H4 (cell line): ENCODE measurements around the gene RNU6-9. TPM values are rescaled to one million over a fixed set of nuclear protein-coding genes. Genes with fewer than 3 reads are reported as not detected.
"Not testable (repeated sequence)": the region's sequence is repeated elsewhere in the genome, so short reads cannot be mapped to it uniquely, and the experiment has no call there.

ENCODE experiments used
- DNase-seq: peaks from one replicate; pipeline ENCODE4 v3.0.0-alpha.2; 2015; ENCODE audit warnings: low spot score
- total RNA-seq: library from RNA; depleted of rRNA; stranded (reverse); fragments of >200 nt; shearing (Covaris generic); gene quantifications from 2 replicates; pipeline ENCODE4 v1.2.3, GENCODE V29; 2014

The RNU6-9 gene
- total RNA-seq, 1 experiment from 2014 or later: not detected

DNA sequence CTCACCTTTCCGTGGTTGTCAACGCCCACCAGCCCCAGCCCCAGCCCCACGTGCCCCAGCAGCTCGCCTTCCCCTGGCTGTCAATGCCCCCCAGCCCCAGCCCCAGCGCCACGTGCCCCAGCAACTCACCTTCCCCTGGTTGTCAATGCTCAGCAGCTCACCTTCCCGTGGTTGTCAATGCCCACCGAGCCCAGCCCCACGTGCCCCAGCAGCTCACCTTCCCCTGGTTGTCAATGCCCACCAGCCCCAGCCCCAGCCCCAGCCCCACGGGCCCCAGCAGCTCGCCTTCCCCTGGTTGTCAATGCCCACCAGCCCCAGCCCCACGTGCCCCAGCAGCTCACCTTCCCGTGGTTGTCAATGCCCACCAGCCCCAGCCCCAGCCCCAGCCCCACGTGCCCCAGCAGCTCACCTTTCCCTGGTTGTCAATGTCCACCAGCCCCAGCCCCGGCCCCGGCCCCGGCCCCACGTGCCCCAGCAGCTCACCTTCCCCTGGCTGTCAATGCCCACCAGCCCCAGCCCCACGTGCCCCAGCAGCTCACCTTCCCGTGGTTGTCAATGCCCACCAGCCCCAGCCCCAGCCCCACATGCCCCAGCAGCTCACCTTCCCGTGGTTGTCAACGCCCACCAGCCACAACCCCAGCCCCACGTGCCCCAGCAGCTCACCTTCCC is 15.2 kb upstream of the RNU6-9 start:
- DNase-seq: not testable (repeated sequence)

DNA sequence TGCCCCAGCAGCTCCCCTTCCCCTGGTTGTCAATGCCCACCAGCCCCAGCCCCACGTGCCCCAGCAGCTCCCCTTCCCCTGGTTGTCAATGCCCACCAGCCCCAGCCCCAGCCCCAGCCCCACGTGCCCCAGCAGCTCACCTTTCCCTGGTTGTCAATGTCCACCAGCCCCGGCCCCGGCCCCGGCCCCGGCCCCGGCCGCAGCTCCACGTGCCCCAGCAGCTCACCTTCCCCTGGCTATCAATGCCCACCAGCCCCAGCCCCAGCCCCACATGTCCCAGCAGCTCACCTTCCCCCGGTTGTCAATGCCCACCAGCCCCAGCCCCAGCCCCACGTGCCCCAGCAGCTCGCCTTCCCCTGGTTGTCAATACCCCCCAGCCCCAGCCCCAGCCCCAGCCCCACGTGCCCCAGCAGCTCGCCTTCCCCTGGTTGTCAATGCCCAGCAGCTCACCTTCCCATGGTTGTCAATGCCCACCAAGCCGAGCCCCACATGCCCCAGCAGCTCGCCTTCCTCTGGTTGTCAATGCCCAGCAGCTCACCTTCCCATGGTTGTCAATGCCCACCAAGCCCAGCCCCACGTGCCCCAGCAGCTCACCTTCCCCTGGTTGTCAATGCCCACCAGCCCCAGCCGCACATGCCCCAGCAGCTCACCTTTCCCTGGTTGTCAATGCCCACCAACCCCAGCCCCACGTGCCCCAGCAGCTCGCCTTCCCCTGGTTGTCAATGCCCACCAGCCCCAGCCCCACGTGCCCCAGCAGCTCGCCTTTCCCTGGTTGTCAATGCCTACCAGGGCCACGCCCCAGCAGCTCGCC is 14.3 kb upstream of the RNU6-9 start:
- DNase-seq: not testable (repeated sequence)

DNA sequence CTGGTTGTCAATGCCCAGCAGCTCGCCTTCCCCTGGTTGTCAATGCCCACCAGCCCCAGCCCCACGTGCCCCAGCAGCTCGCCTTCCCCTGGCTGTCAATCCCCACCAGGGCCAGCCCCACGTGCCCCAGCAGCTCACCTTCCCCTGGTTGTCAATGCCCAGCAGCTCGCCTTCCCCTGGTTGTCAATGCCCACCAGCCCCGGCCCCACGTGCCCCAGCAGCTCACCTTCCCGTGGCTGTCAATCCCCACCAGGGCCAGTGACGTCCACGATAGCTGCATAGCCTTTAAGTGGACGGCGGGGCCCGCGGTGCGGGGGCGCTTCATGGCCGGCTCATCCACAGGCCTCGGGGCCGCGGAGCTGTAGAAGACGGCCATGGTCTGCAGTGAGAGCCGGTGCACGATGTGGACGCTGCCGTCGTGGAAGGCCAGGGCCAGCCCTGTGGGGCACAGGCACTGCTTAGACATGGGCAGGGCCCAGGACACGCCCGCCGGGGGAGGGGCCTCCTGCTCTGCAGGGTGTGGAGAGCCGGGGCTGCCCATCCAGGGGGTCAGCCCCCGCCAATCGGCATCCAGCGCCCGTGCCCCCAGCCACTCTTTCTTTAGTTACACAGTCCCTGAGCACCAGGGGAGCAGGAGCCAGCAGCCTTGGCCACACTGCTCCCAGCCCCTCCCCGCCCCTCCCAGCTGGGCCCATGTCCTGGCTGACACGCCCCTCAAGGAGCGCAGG is 13.4 kb upstream of the RNU6-9 start:
- DNase-seq: no peak

DNA sequence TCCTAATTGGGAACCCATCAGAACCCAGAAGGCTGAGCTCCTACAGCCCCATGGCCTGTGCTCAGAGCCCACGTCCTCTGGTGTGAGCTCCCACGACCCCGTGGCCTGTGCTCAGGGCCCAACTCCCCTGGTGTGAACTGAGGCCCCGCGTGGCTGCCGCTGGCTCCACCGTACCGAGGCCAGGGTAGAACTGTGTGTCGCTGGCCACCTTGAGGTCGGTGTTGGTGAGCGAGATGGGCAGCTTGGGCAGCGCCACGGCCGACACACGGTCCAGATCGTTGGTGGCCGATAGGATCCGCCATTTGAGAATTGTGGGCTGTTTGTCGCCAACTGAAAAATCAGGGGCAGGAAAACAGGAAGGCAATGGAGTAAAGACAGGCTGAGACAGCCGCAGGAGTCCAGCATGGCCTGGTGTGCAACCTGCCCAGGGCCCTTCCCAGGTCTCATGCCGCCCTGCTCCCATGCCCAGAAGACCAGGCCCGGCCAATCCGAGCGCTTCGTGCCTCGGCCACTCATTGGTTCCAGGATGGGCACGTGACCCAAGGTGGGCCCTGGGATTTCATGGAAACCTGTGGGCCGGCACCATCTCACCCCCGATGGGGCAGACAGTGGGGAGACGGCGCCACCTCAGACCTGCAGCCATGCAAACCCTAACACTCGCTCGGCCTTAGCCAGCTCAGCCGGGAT is 11.8 kb upstream of the RNU6-9 start:
- DNase-seq: no peak

DNA sequence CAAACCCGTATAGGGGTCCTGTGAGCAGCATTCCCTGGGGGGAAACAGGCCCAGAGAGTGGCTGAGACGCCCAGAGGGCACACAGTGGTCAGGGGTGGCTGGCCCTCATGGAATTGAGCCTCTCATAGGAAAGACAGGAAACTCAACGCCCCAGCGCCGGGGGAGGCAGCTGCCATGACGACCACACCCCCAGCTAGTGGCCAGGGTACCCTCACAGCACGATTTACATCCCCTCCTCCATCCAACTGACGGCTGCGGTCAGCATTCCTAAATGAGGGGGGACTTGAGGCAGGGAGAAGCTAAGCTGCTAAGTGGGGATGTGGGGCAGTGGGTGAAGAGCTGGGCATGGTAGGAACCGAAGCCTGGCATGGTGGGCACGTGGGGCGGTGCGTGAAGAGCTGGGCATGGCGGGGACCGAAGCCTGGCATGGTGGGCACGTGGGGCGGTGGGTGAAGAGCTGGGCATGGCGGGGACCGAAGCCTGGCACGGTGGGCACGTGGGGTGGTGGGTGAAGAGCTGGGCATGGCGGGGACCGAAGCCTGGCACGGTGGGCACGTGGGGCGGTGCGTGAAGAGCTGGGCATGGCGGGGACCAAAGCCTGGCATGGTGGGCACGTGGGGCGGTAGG is 10.3 kb upstream of the RNU6-9 start:
- no peak for DNase-seq

DNA sequence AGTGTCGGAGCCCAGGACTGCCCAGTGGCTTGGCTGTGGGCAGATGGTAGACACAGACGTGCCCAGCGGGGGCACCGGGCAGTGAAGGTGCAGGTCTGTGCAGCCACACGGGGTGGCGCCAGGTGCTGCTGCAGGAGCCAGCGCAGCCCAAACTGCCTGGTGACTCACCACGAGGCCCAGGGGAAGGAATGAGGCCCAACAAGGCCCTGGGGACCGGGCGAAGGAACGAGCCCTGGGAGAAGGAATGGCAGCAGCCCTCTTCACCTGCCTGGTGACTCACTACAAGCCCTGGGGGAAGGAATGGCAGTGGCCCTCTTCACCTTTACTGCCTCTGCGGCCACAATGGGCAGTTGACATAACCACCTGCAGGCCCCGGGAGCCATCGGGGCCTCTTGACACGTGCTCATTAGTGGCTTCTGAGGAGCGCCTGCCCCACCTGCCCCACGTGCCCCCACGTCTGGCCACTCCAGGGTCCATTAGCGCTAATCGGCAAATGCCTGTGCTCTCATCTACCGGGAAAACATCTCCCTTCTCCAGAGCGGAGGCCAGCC is 9.5 kb upstream of the RNU6-9 start:
- DNase-seq: no peak

DNA sequence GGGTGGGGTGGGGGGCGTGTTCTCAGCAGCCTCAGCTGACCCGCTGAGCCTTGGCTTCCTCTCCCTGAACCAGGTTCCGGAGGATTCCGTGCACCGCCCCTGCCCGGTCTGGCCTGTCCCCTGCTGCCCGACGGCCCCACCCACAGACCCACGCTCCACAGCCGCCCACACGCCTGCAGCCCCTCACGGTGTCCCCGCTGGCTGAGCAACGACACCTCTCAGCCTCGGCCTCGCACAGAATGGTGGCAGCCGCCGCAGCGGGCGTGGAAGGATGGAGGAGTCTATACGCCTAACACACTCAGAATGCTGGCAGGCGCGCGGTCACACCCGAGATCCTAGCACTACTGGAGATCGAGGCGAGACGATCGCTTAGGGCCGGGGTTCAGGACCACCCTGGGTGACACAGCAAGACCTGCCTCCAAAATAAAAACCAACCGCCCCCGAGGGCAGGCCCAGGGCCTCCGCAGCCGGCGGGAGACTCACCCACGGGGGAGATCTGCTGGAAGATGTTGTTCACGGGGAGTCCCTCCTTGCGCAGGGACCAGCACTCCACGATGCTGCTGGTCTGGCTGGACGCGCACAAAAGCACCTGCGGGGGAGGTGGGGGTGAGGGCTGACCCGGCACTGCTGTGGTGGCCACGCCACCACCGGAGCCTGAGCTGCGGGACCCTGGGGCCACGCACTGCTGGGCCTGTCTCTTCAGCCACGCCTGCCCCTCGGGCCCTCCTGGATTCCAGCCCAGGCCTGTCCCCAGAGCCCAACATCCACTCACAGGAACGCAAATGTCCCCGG is 8.7 kb upstream of the RNU6-9 start:
- no peak for DNase-seq

DNA sequence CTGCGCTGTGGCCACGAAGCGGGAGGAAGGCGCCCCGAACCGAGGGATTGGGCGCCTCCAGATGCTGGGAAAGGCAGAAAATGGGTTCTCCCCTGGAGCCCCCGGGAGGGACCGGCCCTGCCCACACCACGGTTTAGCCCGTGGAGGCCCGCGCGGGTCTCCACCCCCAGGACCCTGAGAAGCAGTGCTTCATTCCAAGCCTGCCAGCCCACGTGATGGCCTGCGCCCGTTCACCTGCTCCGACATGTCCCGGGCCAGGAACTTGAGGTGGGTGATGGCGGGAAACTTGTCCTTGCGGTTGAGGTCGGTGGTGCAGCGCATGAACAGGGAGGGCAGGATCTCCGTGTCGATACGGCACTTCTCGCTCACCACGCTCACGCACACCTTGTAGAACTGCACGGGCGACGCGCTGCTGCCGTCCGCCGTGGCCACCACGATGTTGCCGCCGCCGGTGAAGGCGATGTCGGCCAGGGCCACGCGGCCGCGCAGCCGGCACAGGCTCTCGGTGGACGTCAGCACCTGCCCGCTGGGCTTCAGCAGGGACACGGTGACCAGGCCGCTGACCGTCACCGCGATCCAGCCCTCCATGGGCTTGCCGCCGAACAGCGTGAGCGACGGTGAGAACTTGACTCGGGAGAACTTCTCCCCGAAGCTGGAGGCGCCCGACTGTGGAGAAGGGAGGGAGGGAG is 7.6 kb upstream of the RNU6-9 start:
- no peak for DNase-seq

DNA sequence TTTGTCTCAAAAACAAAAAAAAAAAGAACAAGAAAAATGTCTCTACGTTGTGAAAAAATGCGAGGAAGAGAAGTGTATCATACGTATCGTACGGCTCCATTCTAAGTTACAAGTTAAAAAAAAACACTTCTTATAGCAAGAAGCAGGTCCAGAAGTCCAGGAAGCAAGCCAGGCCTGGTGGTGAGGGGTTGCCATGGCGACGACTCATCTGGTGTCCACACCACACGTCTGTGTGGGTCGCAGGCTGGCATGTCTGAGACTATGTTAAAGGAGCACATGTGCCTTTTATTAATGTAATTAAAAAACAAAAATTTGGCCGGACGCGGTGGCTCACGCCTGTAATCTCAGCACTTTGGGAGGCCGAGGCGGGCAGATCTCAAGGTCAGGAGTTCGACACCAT is 6.2 kb upstream of the RNU6-9 start:
- DNase-seq: no peak

DNA sequence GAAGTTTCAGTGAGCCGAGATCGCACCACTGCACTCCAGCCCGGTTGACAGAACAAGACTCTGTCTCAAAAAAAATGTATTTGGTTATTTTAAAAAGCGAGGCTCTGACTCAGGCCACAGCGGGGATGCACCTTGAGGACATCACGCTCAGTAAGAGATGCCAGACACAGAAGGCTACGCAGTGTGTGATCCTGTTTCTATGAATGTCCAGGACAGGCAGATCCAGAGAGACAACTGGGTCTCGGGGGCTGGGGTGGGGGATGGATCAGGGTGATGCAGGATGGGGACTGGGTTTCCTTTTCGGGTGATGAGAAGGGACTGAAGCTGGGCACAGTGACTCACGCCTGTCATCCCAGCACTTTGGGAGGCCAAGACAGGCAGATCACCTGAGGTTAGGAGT is 5.7 kb upstream of the RNU6-9 start:
- DNase-seq: no peak

DNA sequence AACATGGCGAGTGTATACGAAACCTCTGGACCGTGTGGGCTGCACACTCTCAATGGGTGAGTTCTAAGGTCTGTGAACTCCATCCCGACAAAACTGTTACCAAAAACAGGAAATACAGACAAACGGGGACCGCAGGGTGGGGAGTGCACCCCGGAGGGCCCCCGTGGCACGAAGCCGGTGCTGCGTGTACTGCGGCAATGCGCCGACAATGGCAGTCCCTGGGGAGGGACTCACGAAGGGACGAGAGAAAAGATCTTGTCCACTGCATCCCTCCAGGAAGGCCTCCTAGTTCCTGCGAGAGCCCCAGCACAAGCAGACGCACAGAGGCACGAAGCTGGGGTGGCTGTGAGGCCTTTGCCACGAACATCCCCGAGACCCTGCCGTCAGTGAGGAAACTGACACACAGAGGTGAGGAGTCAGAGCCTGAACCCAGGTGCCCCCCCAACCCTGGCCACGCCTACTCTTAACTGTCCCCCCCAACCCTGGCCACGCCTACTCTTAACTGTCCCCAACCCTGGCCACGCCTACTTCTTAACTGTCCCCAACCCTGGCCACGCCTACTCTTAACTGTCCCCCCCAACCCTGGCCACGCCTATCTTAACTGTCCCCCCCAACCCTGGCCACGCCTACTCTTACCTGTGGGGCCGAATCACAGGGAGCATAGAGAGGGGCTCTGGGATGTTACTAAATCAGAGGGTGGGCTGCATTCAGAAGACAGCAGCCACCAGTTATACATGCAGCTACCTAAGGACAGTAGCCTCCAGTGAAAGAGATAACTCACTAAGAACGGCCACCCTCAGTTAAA is 4.5 kb upstream of the RNU6-9 start:
- DNase-seq: no peak

DNA sequence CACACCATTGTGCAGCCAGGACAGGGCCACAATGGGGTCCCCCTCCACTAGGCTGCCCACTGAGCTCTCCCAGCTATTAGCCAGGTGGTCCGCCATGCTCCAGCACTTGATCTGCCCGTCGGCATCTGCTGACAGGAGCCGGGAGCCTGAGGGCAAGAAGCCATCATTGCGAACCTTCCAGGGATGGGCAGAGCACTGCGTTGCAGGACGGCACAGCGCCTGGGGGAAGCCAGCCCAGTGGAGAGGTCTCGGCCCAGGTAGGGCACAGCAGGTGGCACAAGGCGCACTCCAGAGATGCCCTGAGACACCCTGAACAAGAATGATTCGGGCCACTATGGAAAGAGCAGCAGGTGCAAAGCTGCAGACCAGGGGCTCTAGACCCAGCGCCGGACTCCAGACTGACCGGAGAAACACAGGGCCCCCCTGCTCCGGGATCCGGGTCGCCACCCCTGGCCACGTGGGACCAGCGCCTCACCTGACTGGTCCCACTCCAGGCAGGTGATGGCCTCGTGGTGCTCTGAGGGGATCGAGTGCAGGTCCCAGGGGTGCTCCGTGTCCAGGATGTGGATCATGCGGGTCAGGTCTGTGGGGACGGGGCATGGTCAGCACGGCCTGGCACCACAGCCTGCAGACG is 3.5 kb upstream of the RNU6-9 start:
- DNase-seq: no peak

DNA sequence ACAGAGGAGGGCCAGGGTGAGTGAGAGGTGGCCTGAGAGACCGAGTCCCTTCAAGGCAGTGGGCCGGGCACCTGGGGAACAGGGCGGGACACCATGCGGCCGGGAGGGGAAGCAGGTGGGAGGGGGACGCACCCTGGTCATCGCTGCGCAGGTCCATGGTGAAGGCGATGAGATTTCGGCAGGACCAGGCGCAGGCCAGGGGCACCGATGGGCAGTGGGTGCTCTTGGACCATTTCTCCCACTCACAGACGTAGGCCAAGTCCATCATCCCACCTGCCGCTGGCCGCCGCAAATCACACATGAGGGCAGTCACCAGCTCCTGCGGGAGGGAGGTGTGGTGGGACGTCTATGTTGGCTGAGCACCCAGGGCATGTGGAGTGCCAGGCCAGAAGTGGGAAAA is 2.5 kb upstream of the RNU6-9 start:
- DNase-seq: no peak

DNA sequence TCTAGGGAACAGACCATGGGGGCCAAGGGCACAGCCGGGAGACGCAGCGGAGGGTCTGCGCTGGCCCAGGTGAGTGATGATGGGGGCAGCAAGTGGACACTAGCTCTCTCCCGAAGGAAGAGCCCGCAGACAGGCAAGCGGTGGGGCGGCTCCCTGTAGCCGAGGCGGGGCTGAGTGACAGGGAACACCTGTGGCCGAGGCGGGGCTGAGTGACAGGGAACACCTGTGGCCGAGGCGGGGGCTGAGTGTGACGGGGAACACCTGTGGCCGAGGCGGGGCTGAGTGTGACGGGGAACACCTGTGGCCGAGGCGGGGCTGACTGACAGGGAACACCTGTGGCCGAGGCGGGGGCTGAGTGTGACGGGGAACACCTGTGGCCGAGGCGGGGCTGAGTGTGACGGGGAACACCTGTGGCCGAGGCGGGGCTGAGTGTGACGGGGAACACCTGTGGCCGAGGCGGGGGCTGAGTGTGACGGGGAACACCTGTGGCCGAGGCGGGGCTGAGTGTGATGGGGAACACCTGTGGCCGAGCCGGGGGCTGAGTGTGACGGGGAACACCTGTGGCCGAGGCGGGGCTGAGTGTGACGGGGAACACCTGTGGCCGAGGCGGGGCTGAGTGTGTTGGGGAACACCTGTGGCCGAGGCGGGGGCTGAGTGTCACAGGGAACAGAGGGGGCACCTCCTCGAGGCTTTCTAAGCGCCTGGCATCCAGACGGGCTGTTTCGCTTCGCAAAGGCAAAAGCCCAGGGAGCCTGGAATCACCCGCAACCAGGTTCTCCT is 1.7 kb upstream of the RNU6-9 start:
- not testable (repeated sequence) for DNase-seq

DNA sequence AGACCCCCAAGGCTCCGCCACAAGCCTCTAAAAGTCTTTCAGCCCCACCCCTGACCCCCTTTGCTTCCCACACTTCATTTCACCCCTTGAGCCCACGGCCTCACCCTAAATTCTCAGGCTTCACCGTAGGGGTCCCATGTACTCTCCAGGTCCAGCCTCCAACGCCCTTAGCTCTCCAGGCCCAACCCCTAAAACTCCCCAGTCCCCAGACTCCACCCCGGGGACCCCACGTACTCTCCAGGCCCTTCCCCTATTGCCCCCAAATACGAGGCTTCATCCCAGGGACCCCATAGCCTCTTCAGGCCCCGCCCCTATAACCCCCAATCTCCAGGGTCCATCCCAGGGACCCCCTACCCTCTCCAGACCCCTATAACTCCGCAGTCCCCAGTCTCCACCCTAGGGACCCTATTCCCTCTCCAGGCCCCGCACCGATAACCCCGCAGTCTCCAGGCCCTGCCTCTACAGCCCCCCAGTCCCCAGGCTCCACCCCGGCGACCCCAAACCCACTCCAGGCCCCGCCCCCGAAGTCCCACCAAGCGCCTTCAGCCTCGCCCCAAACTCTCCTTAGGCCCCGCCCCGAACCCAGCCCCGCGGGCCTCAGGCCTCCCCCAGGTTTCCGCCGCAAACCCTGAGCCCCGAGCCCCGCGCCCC is 916 bp upstream of the RNU6-9 start:
- DNase-seq: no peak

DNA sequence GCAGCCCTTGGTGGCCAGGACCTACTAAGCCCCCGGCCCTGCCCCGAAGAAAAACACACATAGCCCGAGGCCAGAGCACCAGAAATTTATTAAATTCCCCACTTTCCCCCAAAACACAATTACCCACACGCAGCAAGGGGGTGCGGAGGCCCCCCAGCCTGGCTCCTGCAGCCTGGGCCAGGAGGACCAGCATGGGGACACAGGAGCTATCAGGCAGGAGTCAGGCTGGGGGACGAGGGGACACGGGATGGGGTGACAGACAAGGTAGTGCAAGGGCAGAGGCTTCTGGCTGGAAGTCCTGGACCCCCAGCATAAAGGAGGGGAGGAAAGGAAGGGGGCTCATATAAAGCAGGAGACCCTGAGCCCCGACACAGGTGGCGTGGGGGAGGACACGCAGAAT is 3.1 kb downstream of the RNU6-9 start:
- DNase-seq: no peak

DNA sequence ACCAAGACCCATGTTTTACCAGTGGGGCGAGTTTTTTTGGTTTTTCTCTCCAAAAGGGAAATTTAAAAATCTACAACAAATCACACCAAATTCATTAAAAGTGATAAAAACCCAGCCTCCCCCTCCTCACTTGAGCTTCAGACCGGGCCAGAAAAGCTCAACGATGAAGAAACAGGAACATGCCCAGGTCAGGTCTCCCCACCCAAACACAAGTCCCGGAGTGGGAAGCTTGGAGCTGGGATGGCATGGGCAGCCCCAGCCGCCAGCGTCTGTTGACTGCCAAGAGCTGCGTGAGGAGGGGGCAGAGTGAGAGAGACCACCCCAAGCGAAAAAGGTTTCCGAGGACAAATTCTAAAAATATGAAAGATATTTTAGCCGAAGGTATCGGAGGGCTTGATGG is 3.7 kb downstream of the RNU6-9 start:
- no peak for DNase-seq
